ENCODE measurements around the gene MRPL43. TPM values are rescaled to one million over a fixed set of nuclear protein-coding genes. Genes with fewer than 3 reads are reported as not detected.
A peak's percentile ranks its signal among the peaks of the same experiment; 100 is the strongest.

The MRPL43 gene
- total and polyA plus RNA-seq, 9 of the 15 experiments (the other 6 are each of a cell fraction or from before 2014, with no cell fraction given): 15.1 to 63.7 (median 37.2) TPM

DNA sequence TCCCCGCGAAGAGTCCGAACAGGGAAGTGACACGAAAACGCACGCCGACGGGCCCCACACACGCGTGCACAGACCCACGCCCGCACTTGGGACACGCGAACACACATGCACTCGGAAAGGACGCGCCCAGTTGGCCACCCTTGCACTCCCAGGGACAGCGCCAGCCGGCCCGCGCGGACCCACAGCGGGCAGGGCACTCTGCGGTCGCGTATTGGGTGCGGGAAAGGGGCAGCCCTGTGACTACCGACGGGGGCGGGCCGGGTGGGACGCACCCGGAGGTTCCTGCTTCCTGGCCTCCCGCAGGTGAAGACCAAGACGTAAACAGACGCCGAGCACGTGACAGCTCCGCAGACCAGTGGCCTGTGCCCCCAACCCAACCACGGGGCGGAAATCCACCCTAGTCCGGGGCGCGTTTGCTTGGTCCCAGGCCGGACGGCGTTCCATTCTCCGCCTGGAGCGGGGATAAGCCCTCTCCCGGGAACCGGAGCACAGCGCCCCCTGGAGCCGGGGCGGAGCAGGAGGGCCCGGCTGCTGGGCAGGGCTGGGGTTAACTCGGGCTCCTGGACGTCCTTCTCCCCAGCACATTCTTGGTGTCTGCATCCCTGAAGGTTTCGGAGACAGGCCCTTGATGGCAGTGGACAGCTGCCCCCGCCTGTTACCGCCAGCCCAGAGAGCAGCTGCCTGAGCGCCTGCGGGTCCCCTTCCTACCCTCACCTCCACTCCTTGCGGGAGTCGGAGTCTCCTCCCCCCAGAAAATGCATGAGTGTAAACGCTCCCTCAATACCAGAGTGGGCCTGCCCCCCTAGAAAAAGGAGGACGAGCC, 10.3 kb upstream of the MRPL43 start (continued):
- TF ChIP-seq, protein P1, sequence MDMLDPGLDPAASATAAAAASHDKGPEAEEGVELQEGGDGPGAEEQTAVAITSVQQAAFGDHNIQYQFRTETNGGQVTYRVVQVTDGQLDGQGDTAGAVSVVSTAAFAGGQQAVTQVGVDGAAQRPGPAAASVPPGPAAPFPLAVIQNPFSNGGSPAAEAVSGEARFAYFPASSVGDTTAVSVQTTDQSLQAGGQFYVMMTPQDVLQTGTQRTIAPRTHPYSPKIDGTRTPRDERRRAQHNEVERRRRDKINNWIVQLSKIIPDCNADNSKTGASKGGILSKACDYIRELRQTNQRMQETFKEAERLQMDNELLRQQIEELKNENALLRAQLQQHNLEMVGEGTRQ (CRISPR knock-in tag; IDR thresholded peaks at IDR 0.05): peak; percentile 55
- peak; percentile 35 to 47; a peak in 2 of 4 replicates for TF ChIP-seq SIN3A (IDR thresholded peaks at IDR 0.05; ENCODE audit: borderline replicate concordance in 2 of 2, control insufficient read depth in 1 of 2, low read depth in 2 of 2, low read length in 2 of 2)
- TF ChIP-seq KLF13 (tag; IDR thresholded peaks at IDR 0.05; ENCODE audit: borderline replicate concordance, low read depth): no peak
- TF ChIP-seq, protein P2, sequence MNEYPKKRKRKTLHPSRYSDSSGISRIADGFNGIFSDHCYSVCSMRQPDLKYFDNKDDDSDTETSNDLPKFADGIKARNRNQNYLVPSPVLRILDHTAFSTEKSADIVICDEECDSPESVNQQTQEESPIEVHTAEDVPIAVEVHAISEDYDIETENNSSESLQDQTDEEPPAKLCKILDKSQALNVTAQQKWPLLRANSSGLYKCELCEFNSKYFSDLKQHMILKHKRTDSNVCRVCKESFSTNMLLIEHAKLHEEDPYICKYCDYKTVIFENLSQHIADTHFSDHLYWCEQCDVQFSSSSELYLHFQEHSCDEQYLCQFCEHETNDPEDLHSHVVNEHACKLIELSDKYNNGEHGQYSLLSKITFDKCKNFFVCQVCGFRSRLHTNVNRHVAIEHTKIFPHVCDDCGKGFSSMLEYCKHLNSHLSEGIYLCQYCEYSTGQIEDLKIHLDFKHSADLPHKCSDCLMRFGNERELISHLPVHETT (CRISPR knock-in tag; conservative IDR thresholded peaks at IDR 0.05 in 1 of 2, IDR thresholded peaks at IDR 0.05 in 1 of 2): peak in 1 of 2 experiments; percentile 47; a peak in 2 of 4 replicates
- no peak for TF ChIP-seq CEBPB (tag; IDR thresholded peaks at IDR 0.05)
- TF ChIP-seq XRCC5 (IDR thresholded peaks at IDR 0.05; ENCODE audit: low read depth, low read length): 0 out of 2 replicates have a peak, but pooled peaks have one; percentile 23
- no peak for TF ChIP-seq SOX6 (IDR thresholded peaks at IDR 0.05)
- TF ChIP-seq ETV1 (tag; conservative IDR thresholded peaks at IDR 0.05; ENCODE audit: low read depth): no peak
- no peak for TF ChIP-seq ARNT (IDR thresholded peaks at IDR 0.05)
- no peak for TF ChIP-seq ZNF785 (CRISPR knock-in tag; IDR thresholded peaks at IDR 0.05)
- TF ChIP-seq CTBP1 (IDR thresholded peaks at IDR 0.05; ENCODE audit: borderline replicate concordance): 0 out of 2 replicates have a peak, but pooled peaks have one; percentile 26
- TF ChIP-seq, protein P3, sequence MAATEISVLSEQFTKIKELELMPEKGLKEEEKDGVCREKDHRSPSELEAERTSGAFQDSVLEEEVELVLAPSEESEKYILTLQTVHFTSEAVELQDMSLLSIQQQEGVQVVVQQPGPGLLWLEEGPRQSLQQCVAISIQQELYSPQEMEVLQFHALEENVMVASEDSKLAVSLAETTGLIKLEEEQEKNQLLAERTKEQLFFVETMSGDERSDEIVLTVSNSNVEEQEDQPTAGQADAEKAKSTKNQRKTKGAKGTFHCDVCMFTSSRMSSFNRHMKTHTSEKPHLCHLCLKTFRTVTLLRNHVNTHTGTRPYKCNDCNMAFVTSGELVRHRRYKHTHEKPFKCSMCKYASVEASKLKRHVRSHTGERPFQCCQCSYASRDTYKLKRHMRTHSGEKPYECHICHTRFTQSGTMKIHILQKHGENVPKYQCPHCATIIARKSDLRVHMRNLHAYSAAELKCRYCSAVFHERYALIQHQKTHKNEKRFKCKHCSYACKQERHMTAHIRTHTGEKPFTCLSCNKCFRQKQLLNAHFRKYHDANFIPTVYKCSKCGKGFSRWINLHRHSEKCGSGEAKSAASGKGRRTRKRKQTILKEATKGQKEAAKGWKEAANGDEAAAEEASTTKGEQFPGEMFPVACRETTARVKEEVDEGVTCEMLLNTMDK (IDR thresholded peaks at IDR 0.05; ENCODE audit: borderline replicate concordance, insufficient read depth, low read depth, low read length, poor library complexity, severe bottlenecking): peak; percentile 90
- peak in 1 of 2 experiments; percentile 30; a peak in 1 of 4 replicates for TF ChIP-seq TEAD1 (CRISPR knock-in tag; IDR thresholded peaks at IDR 0.05)
- peak; percentile 49 to 83 for TF ChIP-seq MAZ (CRISPR knock-in tag; conservative IDR thresholded peaks at IDR 0.05 in 1 of 2, IDR thresholded peaks at IDR 0.05 in 1 of 2)
- peak; percentile 26 for TF ChIP-seq PRDM10 (IDR thresholded peaks at IDR 0.05; ENCODE audit: partially characterized antibody)
- no peak; the same call in 1 of the 2 replicates for TF ChIP-seq NR2C2 (CRISPR knock-in tag; IDR thresholded peaks at IDR 0.05)
- peak; percentile 19; the same call in 1 of the 2 replicates for TF ChIP-seq NR2C2 (tag; IDR thresholded peaks at IDR 0.05)
